RWPE1 (cell line): ENCODE data around the gene RELA.

ENCODE experiments used
- CTCF ChIA-PET: fragments of 350-600 bp; sonication (Branson Sonifier 250); formaldehyde crosslinking; extraction: SDS; loops from one replicate; lab custom pipeline; 2021; lab: Yijun Ruan, JAX
- POLR2A ChIA-PET: fragments of 400-600 bp; formaldehyde crosslinking; extraction: SDS; loops from one replicate; lab custom pipeline; 2020; ENCODE audit warnings: antibody characterized with exemption; ENCODE audit not compliant: low non-redundant PET; lab: Yijun Ruan, JAX
- DNase-seq: peaks from one replicate; pipeline ENCODE4 v3.0.0; 2012; ENCODE audit warnings: low spot score
- H3K27ac ChIP-seq: fragments of 450-650 bp; 2 replicates; pipeline ENCODE4 v1.5.1; 2017
- TF ChIP-seq, protein P1 (sequence below): fragments of 450-650 bp; conservative IDR thresholded peaks from 2 replicates; pipeline ENCODE4 v1.5.1; 2017; ENCODE audit warnings: low read depth, mild to moderate bottlenecking

Gene RELA

DNA sequence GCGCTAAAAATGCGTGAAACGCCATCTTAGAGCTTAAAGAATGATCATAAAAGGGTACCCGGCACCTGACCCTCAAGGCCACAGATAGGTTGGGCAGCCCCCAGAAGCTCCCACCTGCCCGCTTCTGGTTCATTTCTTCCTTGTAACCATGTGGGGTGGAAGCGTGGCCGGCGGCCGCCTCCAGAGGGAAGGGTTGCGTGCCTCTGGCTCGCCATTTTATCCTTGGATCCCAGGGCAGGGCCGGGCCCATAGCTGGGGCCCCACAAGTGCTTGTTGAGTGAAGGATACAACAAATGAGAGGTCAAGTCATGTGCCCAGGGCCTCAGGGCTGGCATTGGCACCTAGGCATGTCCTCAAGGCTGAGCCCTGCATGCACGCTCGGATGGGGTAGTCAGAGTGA, 41.3 kb downstream of the RELA start:
- CTCF ChIA-PET: no interaction called here

DNA sequence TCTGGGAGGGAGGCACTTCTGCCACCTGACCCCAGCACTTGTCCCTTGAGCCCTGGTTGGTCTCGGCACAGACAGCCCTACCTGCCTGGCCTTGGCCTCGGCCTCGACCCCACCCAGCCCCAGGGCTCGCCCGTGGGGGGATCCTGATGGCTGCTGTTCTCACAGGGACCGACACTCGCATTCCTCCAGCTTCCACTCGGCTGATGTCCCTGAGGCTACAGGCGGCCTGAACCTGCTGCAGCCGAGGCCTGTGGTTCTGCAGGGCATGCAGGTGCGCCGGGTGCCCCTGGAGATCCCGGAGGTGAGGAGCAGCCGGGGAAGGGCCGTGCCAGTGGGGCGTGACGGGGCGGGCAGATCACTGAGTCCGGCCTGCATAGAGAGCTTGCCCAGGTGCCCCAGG, 42.0 kb downstream of the RELA start:
- TF ChIP-seq, protein P1, sequence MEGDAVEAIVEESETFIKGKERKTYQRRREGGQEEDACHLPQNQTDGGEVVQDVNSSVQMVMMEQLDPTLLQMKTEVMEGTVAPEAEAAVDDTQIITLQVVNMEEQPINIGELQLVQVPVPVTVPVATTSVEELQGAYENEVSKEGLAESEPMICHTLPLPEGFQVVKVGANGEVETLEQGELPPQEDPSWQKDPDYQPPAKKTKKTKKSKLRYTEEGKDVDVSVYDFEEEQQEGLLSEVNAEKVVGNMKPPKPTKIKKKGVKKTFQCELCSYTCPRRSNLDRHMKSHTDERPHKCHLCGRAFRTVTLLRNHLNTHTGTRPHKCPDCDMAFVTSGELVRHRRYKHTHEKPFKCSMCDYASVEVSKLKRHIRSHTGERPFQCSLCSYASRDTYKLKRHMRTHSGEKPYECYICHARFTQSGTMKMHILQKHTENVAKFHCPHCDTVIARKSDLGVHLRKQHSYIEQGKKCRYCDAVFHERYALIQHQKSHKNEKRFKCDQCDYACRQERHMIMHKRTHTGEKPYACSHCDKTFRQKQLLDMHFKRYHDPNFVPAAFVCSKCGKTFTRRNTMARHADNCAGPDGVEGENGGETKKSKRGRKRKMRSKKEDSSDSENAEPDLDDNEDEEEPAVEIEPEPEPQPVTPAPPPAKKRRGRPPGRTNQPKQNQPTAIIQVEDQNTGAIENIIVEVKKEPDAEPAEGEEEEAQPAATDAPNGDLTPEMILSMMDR: no peak
- POLR2A ChIA-PET: no interaction called here

More for the DNA sequence above, 41.3 kb downstream of the RELA start:
- POLR2A ChIA-PET: no interaction called here
- peak overlapping the region; percentile 0; the same call in 1 of the 2 replicates for H3K27ac ChIP-seq
- TF ChIP-seq, protein P1: no peak
- no peak for DNase-seq

DNA sequence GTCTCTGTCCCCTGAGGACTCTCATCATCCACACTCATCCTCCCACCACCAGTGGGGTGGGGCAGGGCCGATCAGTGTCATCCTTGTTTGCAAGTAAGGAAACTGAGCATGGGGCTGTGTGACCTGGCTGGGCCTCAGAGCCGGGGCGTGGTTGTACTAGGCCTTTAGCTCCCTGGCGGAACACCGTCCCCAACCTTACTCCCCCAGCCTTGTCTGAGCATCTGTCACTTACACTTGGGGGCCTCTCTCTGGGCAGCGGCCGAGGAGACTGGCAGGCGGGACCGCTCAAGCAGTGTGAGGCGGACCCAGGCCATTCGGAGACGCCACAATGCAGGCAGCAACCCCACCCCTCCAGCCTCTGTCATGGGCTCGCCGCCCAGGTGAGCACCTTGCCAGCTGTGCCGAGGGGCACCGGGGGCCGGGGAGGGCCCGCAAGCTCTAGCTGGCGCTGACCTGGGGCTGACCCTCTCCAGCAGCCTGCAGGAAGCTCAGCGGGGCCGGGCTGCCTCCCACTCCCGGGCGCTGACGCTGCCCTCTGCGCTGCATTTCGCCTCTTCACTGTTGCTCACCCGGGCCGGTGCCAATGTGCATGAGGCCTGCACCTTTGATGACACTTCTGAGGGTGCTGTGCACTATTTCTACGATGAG, 43.3 kb downstream of the RELA start:
- ChIA-PET POLR2A (no interaction called here), CTCF (no interaction called here)
- H3K27ac ChIP-seq: no peak overlapping the region
- no peak for DNase-seq
- TF ChIP-seq, protein P1: no peak

More for the DNA sequence above, 42.0 kb downstream of the RELA start:
- no peak for DNase-seq
- CTCF ChIA-PET: no interaction called here
- H3K27ac ChIP-seq: no peak overlapping the region

DNA sequence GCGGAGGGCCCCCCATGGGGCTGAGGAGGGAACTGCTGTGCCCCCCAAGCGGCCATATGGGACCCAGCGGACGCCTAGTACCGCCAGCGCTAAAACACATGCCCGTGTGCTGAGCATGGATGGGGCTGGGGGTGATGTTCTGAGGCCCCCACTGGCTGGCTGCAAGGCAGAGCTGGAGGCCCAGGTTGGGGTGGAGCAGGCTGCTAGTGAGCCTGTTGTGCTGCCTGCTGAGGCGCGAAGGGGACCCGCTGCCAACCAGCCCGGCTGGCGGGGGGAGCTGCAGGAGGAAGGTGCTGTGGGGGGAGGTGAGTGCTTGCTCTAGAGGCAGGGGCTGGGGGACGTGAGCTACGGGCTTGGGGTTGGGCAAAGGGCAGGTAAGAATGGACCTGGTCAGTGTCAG, 44.0 kb downstream of the RELA start:
- CTCF ChIA-PET: no interaction called here
- no peak overlapping the region for H3K27ac ChIP-seq
- POLR2A ChIA-PET: no interaction called here
- TF ChIP-seq, protein P1: no peak
- DNase-seq: no peak

DNA sequence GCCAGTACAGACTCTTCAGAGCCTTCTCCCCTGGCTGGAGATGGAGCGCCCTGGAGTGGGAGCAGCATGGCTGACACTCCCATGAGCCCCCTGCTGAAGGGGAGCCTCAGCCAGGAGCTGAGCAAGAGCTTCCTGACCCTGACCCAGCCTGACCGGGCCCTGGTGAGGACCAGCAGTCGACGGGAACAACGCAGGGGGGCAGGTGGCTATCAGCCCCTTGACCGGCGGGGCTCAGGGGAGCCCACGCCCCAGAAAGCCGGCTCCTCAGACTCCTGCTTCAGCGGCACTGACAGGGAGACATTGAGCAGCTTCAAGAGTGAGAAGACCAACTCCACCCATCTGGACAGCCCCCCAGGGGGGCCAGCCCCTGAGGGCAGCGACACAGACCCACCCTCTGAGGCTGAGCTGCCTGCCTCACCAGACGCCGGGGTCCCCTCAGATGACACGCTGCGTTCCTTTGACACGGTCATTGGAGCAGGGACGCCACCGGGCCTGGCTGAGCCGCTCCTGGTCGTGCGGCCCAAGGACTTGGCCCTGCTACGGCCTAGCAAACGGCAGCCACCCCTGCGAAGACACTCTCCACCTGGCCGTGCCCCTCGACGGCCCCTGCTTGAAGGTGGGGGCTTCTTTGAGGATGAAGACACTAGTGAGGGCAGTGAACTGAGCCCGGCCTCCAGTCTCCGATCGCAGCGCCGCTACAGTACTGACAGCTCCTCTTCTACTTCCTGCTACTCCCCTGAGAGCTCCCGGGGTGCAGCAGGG, 44.5 kb downstream of the RELA start:
- H3K27ac ChIP-seq: peak overlapping the region; percentile 93; the same call in 1 of the 2 replicates
- TF ChIP-seq, protein P1: no peak
- CTCF ChIA-PET: no interaction called here
- POLR2A ChIA-PET: no interaction called here
- DNase-seq: no peak

DNA sequence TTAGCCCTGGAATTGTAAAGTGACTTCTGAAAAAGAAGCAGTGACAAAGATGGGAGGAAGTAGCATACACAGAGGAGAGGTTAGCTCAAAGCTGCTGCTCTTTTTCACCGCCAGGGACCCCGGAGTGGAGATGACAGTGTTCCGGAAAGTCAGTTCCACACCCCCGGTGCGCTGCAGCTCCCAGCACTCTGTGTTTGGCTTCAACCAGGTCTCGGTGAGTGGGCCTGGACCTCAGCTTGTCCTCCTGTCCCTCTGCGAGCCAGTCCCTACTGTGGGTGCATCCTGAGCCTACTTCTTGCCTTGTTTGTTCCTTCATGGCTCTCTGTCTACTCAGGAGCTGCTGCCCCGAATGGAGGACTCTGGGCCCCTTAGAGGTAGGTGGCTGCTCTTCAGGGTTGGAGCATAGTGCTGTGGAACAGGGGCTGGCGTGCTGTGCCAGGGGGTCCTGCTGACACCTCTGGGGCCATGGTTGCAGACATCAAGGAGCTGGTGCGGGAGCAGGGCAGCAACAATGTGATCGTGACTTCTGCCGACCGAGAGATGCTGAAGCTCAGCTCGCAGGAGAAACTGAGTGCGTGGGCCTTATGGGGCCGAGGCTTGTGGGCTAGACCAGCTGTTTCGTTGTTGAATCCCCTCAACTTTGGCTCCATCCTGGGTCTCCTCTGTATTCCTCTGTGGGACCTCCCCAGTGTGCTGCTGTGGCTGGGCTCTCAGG, 45.4 kb downstream of the RELA start:
- no peak for DNase-seq
- ChIA-PET CTCF (no interaction called here), POLR2A (no interaction called here)
- H3K27ac ChIP-seq: peak overlapping the region; percentile 93
- TF ChIP-seq, protein P1: no peak
